H9 (cell line): Measurements from ENCODE around the gene MLPH. TPM values are rescaled to one million over a fixed set of nuclear protein-coding genes. Genes with fewer than 3 reads are reported as not detected.
A peak's percentile ranks its signal among the peaks of the same experiment; 100 is the strongest.

Source experiments
- DNase-seq: peaks from one replicate; pipeline ENCODE4 v3.0.0-alpha.2; 2017
- H2AFZ ChIP-seq: one replicate; pipeline ENCODE4 v1.6.1; 2013; ENCODE audit warnings: mild to moderate bottlenecking, low read length, control low read depth, moderate library complexity
- H2AK5ac ChIP-seq: 2 replicates; pipeline ENCODE4 v1.6.1; 2013; ENCODE audit warnings: low read length, control low read depth, mixed read lengths; ENCODE audit not compliant: insufficient read length
- H2BK120ac ChIP-seq: one replicate; pipeline ENCODE4 v1.6.1; 2013; ENCODE audit warnings: low read depth, mild to moderate bottlenecking, low read length, control low read depth, inconsistent platforms; ENCODE audit not compliant: poor library complexity, severe bottlenecking
- H2BK12ac ChIP-seq: 2 replicates; pipeline ENCODE4 v1.6.1; 2013; ENCODE audit warnings: low read length, control low read depth, mixed read lengths, low read depth; ENCODE audit not compliant: insufficient read length
- H2BK15ac ChIP-seq: 2 replicates; pipeline ENCODE4 v1.6.1; 2013; ENCODE audit warnings: low read depth, low read length, control low read depth
- H2BK20ac ChIP-seq: one replicate; pipeline ENCODE4 v1.6.1; 2013; ENCODE audit warnings: low read depth, mild to moderate bottlenecking, low read length, control low read depth, inconsistent platforms; ENCODE audit not compliant: poor library complexity, severe bottlenecking
- H2BK5ac ChIP-seq: 2 replicates; pipeline ENCODE4 v1.6.1; 2013; ENCODE audit warnings: low read length, control low read depth, mixed read lengths; ENCODE audit not compliant: insufficient read length
- H3K14ac ChIP-seq: 2 replicates; pipeline ENCODE4 v1.6.1; 2013; ENCODE audit warnings: low read length, control low read depth; ENCODE audit not compliant: insufficient read depth
- H3K18ac ChIP-seq: 2 replicates; pipeline ENCODE4 v1.6.1; 2013; ENCODE audit warnings: low read depth, mild to moderate bottlenecking, mixed read lengths, low read length, control low read depth; ENCODE audit not compliant: insufficient read length
- H3K23ac ChIP-seq: 2 replicates; pipeline ENCODE4 v1.6.1; 2013; ENCODE audit warnings: low read length, control low read depth, mixed read lengths, low read depth; ENCODE audit not compliant: insufficient read length
- H3K23me2 ChIP-seq: 2 replicates; pipeline ENCODE4 v1.6.1; 2013; ENCODE audit warnings: low read depth, mild to moderate bottlenecking, mixed read lengths, low read length, control low read depth; ENCODE audit not compliant: insufficient read length, poor library complexity, severe bottlenecking
- H3K27ac ChIP-seq: 2 replicates; pipeline ENCODE4 v1.5.1; 2013; ENCODE audit warnings: low read length, control low read depth, mixed read lengths, low read depth; ENCODE audit not compliant: insufficient read length
- H3K27me3 ChIP-seq: 2 replicates; pipeline ENCODE4 v1.6.1; 2013; ENCODE audit warnings: low read length, control low read depth, inconsistent platforms; ENCODE audit not compliant: insufficient read depth
- H3K4ac ChIP-seq: 2 replicates; pipeline ENCODE4 v1.6.1; 2013; ENCODE audit warnings: low read depth, mild to moderate bottlenecking, control low read depth, inconsistent platforms, low read length, moderate library complexity
- H3K4me1 ChIP-seq: 2 replicates; pipeline ENCODE4 v1.6.1; 2013; ENCODE audit warnings: low read length, control low read depth, inconsistent platforms; ENCODE audit not compliant: insufficient read depth
- H3K4me2 ChIP-seq: 2 replicates; pipeline ENCODE4 v1.6.1; 2013; ENCODE audit warnings: low read length, control low read depth, mixed read lengths; ENCODE audit not compliant: insufficient read length, insufficient read depth
- H3K56ac ChIP-seq: 2 replicates; pipeline ENCODE4 v1.6.1; 2013; ENCODE audit warnings: low read depth, mild to moderate bottlenecking, mixed read lengths, low read length, control low read depth; ENCODE audit not compliant: insufficient read length
- H3K79me1 ChIP-seq: 2 replicates; pipeline ENCODE4 v1.6.1; 2013; ENCODE audit warnings: low read depth, mild to moderate bottlenecking, moderate library complexity, low read length, control low read depth, inconsistent platforms; ENCODE audit not compliant: insufficient read depth, poor library complexity, severe bottlenecking
- H3K79me2 ChIP-seq: 2 replicates; pipeline ENCODE4 v1.6.1; 2013; ENCODE audit warnings: low read length, control low read depth, inconsistent platforms; ENCODE audit not compliant: insufficient read depth
- H3K9ac ChIP-seq: 2 replicates; pipeline ENCODE4 v1.6.1; 2013; ENCODE audit warnings: low read length, control low read depth, mixed read lengths; ENCODE audit not compliant: insufficient read length; ENCODE audit errors: extremely low read depth
- H3K9me3 ChIP-seq: one replicate; pipeline ENCODE4 v1.6.1; 2013; ENCODE audit warnings: low read depth, low read length, inconsistent platforms; ENCODE audit not compliant: control insufficient read depth
- H3T11ph ChIP-seq: one replicate; pipeline ENCODE4 v1.6.1; 2013; ENCODE audit warnings: mild to moderate bottlenecking, low read length, control low read depth, inconsistent platforms
- H4K20me1 ChIP-seq: one replicate; pipeline ENCODE4 v1.6.1; 2013; ENCODE audit not compliant: control insufficient read depth, insufficient read length, insufficient read depth
- H4K5ac ChIP-seq: 2 replicates; pipeline ENCODE4 v1.6.1; 2013; ENCODE audit warnings: low read depth, mild to moderate bottlenecking, mixed read lengths, low read length, control low read depth; ENCODE audit not compliant: insufficient read length
- H4K8ac ChIP-seq: replicated peaks from 2 replicates; pipeline ENCODE4 v1.6.1; 2013; ENCODE audit warnings: low read length, control low read depth, mixed read lengths, low read depth; ENCODE audit not compliant: insufficient read length
- H4K91ac ChIP-seq: 2 replicates; pipeline ENCODE4 v1.6.1; 2013; ENCODE audit warnings: low read depth, mild to moderate bottlenecking, moderate library complexity, mixed read lengths, low read length, control low read depth; ENCODE audit not compliant: insufficient read length
- H3K27ac Mint-ChIP-seq, 3 experiments: 2 replicates in 2 of 3; 3 replicates in 1 of 3; pipeline ENCODE4 v1.8.0; 2020 to 2021; ENCODE audit warnings: mixed read lengths in 3 of 3, mild to moderate bottlenecking in 1 of 3, moderate library complexity in 1 of 3
- H3K27me3 Mint-ChIP-seq: 2 replicates; pipeline ENCODE4 v1.8.0; 2021; ENCODE audit warnings: low read depth, mild to moderate bottlenecking, moderate library complexity, mixed read lengths
- H3K36me3 Mint-ChIP-seq, 3 experiments: 2 replicates in 2 of 3; 3 replicates in 1 of 3; pipeline ENCODE4 v1.8.0; 2020 to 2021; ENCODE audit warnings: low read depth in 3 of 3, mixed read lengths in 3 of 3; ENCODE audit not compliant: insufficient read depth in 1 of 3
- H3K4me1 Mint-ChIP-seq, 2 experiments: 2 replicates each; pipeline ENCODE4 v1.8.0; 2020; ENCODE audit warnings: mixed read lengths in 2 of 2
- H3K4me3 Mint-ChIP-seq, 2 experiments: 2 replicates in 1 of 2; 3 replicates in 1 of 2; pipeline ENCODE4 v1.8.0; 2020 to 2021; ENCODE audit warnings: mild to moderate bottlenecking in 2 of 2, mixed read lengths in 2 of 2, moderate library complexity in 1 of 2
- H3K9me3 Mint-ChIP-seq, 2 experiments: 2 replicates in 1 of 2; 3 replicates in 1 of 2; pipeline ENCODE4 v1.8.0; 2020; ENCODE audit warnings: mild to moderate bottlenecking in 2 of 2, mixed read lengths in 2 of 2, moderate library complexity in 1 of 2
- CTCF ChIP-seq: fragments of 200-600 bp; sonication (generic); conservative IDR thresholded peaks from 3 replicates; pipeline ENCODE4 v1.8.0; 2021; ENCODE audit warnings: antibody characterized with exemption, mild to moderate bottlenecking
- WGBS: extraction: QIAGEN DNeasy Blood & Tissue Kit; methylation state at CpG from one replicate; pipeline ENCODE4 v1.1.7; 2013; ENCODE audit warnings: missing lambda C conversion rate, low lambda C conversion rate, mixed read lengths; ENCODE audit not compliant: insufficient read length; ENCODE audit errors: extremely low coverage; 5-methylcytosine and 5-hydroxymethylcytosine counted together
- total RNA-seq: library from RNA; stranded (reverse); gene quantifications from 2 replicates; pipeline ENCODE4 v1.2.1, GENCODE V29; 2021

The MLPH gene
- total RNA-seq, 1 experiment from 2014 or later: 3.4 TPM

DNA sequence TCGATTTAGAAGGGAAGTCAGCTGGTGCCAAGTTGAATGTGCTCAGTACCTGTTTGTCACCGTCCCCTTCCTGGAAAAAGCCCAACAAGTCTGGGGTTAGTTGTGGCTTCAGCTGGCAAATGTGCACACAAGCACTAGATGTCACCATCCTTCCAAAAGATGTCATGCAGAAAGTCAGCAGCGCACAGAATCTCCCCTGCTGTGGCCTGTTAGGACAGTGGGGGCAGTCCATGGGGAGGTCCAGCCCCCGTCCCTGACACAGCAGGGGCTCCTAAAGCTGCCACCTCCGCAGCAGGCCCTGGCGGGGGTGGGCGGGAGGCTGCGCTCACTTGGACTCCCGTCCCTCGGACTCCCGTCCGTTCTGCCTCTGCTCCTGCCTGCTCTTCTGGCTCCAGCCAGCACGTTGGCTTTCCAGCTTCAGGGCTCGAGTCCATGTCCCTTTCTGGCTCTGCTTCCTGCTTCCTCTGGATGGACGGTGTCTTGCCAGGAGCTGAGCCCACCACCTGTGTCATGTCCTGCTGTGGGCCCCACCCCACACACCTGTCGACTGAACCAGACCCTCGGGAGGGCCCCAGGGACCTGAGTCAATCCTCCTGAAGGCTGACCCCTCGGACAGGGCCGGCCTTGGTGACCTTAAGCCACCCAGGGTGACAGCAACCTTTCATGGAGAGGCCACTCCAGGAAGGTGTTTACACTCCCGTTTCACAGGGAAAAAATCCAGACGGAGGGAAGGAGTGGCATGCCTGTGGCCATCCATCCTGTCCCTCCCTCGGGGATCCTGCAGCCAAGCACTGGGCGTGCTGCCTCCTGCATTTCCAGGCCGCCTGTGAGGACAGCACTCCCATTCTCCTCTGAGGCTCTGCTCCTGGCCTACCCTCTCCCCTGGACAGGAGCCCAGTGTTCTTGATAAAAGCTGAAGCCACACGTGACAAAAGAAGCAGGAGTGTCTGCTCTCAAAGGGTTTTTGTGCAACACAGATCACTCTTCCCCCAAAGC lies 95.0 kb downstream of the MLPH start:
- H3K4me1 ChIP-seq: peaks cover 5% of the 10 kb centered on the region; the same call in 1 of the 2 replicates
- H4K20me1 ChIP-seq: no peaks in the 10 kb centered on the region
- no peak overlapping the region for H3K56ac ChIP-seq
- Mint-ChIP-seq H3K4me3 (peak overlapping the region in 1 of 2 experiments; percentile 50; a peak in 1 of 5 replicates), H3K4me1 (peaks cover 33 to 46% of the 10 kb centered on the region in 2 experiments), H3K36me3 (peaks cover 0 to 24% (median 1%) of the 10 kb centered on the region in 3 experiments; a peak in 4 of 7 replicates), H3K9me3 (no peaks in the 10 kb centered on the region), H3K27me3 (no peaks in the 10 kb centered on the region), H3K27ac (peak overlapping the region; percentile 49 to 86 (median 62); a peak in 5 of 7 replicates)
- H3K23ac ChIP-seq: no peak overlapping the region
- H3K79me1 ChIP-seq: no peaks in the 10 kb centered on the region
- H3K79me2 ChIP-seq: peaks cover 8% of the 10 kb centered on the region; the same call in 1 of the 2 replicates
- TF ChIP-seq CTCF: peak; percentile 51; the same call in 2 of the 3 replicates
- H4K91ac ChIP-seq: no peak overlapping the region
- H4K8ac ChIP-seq: no peak overlapping the region
- DNase-seq: no peak
- no peaks in the 10 kb centered on the region for H3K27me3 ChIP-seq
- H3K4me2 ChIP-seq: no peak overlapping the region
- H3T11ph ChIP-seq: no peak overlapping the region
- H3K9ac ChIP-seq: no peak overlapping the region
- H2BK5ac ChIP-seq: no peak overlapping the region
- no peak overlapping the region for H2BK12ac ChIP-seq
- H3K27ac ChIP-seq: no peak overlapping the region
- no peaks in the 10 kb centered on the region for H3K23me2 ChIP-seq
- no peak overlapping the region for H2BK15ac ChIP-seq
- H3K14ac ChIP-seq: no peak overlapping the region
- H3K18ac ChIP-seq: no peak overlapping the region
- no peak overlapping the region for H2BK120ac ChIP-seq
- H4K5ac ChIP-seq: no peak overlapping the region
- H3K4ac ChIP-seq: no peak overlapping the region
- H2AK5ac ChIP-seq: no peak overlapping the region
- H2AFZ ChIP-seq: no peak overlapping the region
- no peak overlapping the region for H2BK20ac ChIP-seq
- no CpG with 5 or more reads among the region's 25 CpGs for WGBS
- H3K9me3 ChIP-seq: no peaks in the 10 kb centered on the region
